IgD-negative memory B cell (primary cell): ENCODE data around the gene MDGA2. TPM values are rescaled to one million over a fixed set of nuclear protein-coding genes. Genes with fewer than 3 reads are reported as not detected.

Experiments used
- H3K27ac Mint-ChIP-seq, 3 donors: one replicate each; pipeline ENCODE4 v1.8.0; 2020 to 2022; ENCODE audit warnings: mild to moderate bottlenecking in 3 of 3, mixed read lengths in 3 of 3, moderate library complexity in 1 of 3
- H3K27me3 Mint-ChIP-seq: one replicate; pipeline ENCODE4 v1.8.0; 2021; ENCODE audit warnings: mixed read lengths
- H3K36me3 Mint-ChIP-seq: one replicate; pipeline ENCODE4 v1.8.0; 2020; ENCODE audit warnings: mild to moderate bottlenecking, mixed read lengths
- H3K4me1 Mint-ChIP-seq, 3 donors: one replicate each; pipeline ENCODE4 v1.8.0; 2020 to 2022; ENCODE audit warnings: mixed read lengths in 3 of 3, mild to moderate bottlenecking in 1 of 3
- H3K4me3 Mint-ChIP-seq, 4 donors: one replicate each; pipeline ENCODE4 v1.8.0; 2020 to 2022; ENCODE audit warnings: mild to moderate bottlenecking in 4 of 4, mixed read lengths in 4 of 4, moderate library complexity in 3 of 4
- H3K9me3 Mint-ChIP-seq, 3 donors: one replicate each; pipeline ENCODE4 v1.8.0; 2020 to 2021; ENCODE audit warnings: mixed read lengths in 3 of 3, mild to moderate bottlenecking in 1 of 3
- polyA plus RNA-seq: library from polyadenylated mRNA; unstranded; fragments of 300-500 nt; fragmentation: Illumina TruSeq; gene quantifications from one replicate; pipeline ENCODE4 v1.2.3, GENCODE V29; 2021

The MDGA2 gene
- polyA plus RNA-seq, result not detected

DNA sequence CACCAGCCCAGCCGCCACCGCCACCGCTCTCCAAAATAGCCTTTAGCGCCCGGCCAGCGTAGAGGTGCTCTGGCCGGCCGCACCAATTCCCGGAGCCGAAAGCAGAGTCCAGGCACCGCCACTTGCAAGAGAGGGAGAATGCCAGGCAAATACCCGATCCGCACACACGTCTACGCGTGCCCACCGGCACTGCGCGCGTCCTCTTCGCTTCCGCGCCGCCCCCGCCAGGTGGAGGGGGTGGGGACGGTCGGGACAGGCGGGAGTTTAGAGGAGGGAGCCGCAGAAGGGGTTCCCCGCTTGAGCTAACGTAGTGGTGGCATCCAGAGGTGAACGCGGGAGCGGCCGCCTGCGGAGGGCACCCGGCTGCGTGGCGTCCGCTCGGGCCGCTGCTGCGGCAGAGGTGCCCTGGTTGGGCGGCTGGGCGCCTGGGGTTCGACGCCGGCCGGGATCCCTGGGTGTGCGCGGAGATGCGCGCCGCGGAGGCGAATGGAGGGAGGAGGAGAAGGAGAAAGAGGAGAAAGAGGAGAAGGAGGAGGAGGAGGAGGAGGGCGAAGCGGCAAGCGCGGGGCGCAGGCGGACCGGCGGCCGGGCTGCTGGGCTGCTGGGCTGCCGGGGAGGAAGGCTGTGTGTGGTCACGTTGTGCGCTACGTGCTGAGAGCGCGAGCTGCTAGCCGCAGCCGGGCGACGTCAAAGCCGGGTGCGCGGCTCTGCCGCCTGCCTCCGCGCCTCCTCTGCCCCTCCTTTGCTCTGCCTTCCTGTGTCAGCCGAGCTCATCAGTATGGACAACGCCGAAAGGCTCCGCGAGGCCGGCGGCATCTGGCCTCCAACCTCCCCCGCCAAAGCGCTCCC is at the start of gene MDGA2:
TSS of gene MDGA2 (minus strand) at position 140 of the 849 bp plus-strand sequence.
- peaks cover 12% of the 10 kb centered on the region for H3K27me3 Mint-ChIP-seq
- no peaks in the 10 kb centered on the region for H3K36me3 Mint-ChIP-seq
- no peaks in the 10 kb centered on the region for H3K4me1 Mint-ChIP-seq
- H3K9me3 Mint-ChIP-seq, result peaks cover 0 to 4% (median 0%) of the 10 kb centered on the region in 3 donors
- H3K4me3 Mint-ChIP-seq, result peak within 1 kb of the TSS in 1 of 4 donors; percentile 81
- no peak within 1 kb of the TSS for H3K27ac Mint-ChIP-seq

DNA sequence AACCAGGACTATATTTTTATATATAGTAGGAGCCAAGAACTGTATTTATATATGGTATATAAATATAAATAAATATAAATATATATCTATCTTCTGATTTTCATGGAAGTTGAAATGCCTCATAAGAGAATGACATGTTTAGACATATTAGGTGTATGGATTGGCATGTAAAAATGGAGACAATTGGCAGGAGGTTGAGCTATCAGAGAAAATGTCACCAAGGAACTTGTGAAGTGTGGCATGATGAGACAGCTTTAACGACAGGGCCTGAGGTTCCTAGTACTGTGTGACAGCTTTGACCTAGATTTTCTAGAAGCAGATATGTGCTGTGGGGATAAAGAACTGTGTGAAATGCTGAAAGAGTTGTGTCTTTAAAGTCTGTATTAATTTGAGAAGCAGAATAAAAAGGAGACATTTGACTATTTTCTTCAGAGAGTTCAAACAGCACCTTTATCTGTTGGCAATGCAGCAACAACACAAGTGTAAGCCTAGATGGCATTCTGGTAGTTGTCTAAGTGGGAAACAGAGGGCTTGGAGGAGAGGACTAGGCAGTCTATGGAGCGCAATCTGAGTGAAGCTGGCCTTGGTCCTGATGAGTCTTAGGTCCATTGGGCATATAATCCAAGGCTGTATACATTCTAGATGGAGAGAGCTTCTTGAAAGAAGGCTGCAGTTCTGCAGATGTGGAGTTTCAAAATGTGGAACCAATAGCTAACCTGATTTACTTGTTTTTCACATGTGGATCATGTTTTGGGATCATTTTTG is 47.7 kb upstream of the MDGA2 start:
- Mint-ChIP-seq H3K4me1 (no peaks in the 10 kb centered on the region), H3K27ac (no peak overlapping the region), H3K9me3 (no peaks in the 10 kb centered on the region), H3K27me3 (no peaks in the 10 kb centered on the region), H3K36me3 (no peaks in the 10 kb centered on the region), H3K4me3 (no peak overlapping the region)

DNA sequence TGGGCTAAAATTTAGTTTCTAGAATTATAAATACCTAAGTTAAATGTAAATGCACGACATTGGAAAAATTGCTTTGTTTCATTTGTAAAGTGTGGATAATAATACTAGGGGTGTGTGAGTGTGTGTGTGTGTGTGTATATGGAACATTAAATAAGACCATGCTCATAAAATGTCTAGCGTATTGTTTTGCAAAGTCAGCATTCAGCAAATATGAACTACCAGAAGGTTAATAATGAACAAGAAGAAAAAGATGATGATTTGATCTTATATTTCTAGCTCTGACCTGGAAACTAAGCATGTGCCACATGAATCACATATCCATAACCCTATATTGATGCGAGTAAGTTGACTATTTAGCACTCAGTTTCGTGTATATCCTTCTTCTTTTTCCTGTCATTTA is 44.9 kb upstream of the MDGA2 start:
- no peaks in the 10 kb centered on the region for H3K4me1 Mint-ChIP-seq
- H3K4me3 Mint-ChIP-seq, result no peak overlapping the region
- peaks cover 0 to 9% (median 4%) of the 10 kb centered on the region in 3 donors for H3K9me3 Mint-ChIP-seq
- H3K27ac Mint-ChIP-seq, result no peak overlapping the region
- H3K27me3 Mint-ChIP-seq, result no peaks in the 10 kb centered on the region
- H3K36me3 Mint-ChIP-seq, result no peaks in the 10 kb centered on the region

DNA sequence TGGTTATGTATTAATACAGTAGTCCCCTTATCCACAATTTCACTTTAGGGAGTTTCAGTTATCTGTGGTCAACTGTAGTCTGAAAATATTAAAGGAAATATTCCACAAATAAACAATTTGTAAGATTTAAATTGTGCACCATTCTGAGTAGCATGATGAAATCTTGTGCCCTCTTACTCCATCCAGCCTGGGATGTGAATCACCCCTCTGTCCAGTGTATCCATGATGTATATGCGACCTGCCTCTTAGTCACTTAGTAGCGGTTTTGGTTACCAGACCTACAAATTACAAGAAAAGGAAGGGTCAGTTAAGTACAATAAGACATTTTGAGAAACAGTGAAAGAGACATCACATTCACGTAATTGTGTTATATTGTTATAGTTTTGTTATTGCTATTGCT is 39.9 kb upstream of the MDGA2 start:
- Mint-ChIP-seq H3K27ac (no peak overlapping the region), H3K27me3 (no peaks in the 10 kb centered on the region), H3K4me3 (no peak overlapping the region), H3K9me3 (peaks cover 0 to 9% (median 5%) of the 10 kb centered on the region in 3 donors), H3K4me1 (no peaks in the 10 kb centered on the region), H3K36me3 (no peaks in the 10 kb centered on the region)

DNA sequence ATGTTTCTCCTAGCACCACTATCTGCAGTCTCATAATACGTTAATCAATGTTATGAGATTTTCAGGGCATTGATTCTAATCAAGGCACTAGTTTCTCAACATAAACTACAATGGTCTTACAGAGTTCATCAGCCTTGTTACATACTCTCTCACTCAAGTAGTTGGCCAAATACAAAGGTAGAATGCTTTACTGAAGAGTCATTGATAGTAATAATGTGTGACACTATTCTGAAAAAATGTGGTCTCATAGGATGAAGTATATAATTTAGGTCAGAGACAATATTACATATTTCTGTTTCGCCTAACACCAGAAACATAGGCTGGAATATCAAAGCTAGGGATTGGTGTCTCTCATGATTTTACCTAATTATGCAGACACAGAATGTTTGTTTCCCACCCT is 35.2 kb upstream of the MDGA2 start:
- H3K9me3 Mint-ChIP-seq, result peaks cover 1 to 8% (median 4%) of the 10 kb centered on the region in 3 donors
- no peaks in the 10 kb centered on the region for H3K4me1 Mint-ChIP-seq
- no peak overlapping the region for H3K27ac Mint-ChIP-seq
- H3K27me3 Mint-ChIP-seq, result no peaks in the 10 kb centered on the region
- no peak overlapping the region for H3K4me3 Mint-ChIP-seq
- no peaks in the 10 kb centered on the region for H3K36me3 Mint-ChIP-seq

DNA sequence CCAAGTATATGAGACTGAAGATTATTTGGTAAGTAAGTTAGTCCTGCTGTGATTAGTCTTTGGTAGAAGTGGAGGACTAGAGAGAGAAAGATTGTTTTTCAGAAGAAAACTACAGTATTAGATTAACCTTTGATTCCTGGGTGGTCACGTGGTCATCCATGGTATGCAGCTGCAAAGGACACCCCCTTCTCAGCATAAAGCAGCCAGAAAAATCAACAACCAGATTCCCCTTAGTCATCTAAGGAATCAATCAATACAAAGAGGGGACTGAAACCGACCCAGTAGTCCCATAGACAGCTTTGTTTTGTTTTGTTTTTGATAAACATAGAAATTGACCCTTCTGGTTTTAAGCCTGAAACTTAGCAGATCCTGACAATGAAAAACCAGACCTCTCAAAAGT is 30.3 kb upstream of the MDGA2 start:
- no peaks in the 10 kb centered on the region for H3K27me3 Mint-ChIP-seq
- no peak overlapping the region for H3K27ac Mint-ChIP-seq
- no peaks in the 10 kb centered on the region for H3K4me1 Mint-ChIP-seq
- H3K4me3 Mint-ChIP-seq, result no peak overlapping the region
- H3K9me3 Mint-ChIP-seq, result peaks cover 0 to 13% (median 4%) of the 10 kb centered on the region in 3 donors
- no peaks in the 10 kb centered on the region for H3K36me3 Mint-ChIP-seq

DNA sequence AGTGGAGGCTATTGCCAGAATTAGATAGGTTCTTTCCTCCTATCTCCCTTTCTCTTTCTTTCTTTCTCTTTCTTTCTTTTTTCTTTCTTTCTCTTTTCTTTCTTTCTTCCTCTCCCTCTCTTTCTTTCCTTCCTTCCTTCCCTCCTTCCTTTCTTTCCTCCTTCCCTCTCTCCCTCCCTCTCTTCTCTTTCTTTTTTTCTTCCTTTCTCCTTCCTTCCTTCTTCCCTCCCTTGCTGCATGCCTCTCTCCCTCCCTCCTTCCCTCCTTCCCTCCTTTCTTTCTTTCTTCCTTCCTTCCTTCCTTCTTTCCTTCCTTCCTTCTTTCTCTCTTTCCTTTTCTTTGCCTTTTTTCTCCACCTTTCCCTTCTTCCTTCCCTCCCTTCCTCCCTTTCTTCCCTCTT is 16.4 kb upstream of the MDGA2 start:
- H3K9me3 Mint-ChIP-seq, result peaks cover 0 to 3% (median 2%) of the 10 kb centered on the region in 3 donors
- H3K27ac Mint-ChIP-seq, result no peak overlapping the region
- H3K4me1 Mint-ChIP-seq, result no peaks in the 10 kb centered on the region
- no peaks in the 10 kb centered on the region for H3K27me3 Mint-ChIP-seq
- no peaks in the 10 kb centered on the region for H3K36me3 Mint-ChIP-seq
- H3K4me3 Mint-ChIP-seq, result no peak overlapping the region

DNA sequence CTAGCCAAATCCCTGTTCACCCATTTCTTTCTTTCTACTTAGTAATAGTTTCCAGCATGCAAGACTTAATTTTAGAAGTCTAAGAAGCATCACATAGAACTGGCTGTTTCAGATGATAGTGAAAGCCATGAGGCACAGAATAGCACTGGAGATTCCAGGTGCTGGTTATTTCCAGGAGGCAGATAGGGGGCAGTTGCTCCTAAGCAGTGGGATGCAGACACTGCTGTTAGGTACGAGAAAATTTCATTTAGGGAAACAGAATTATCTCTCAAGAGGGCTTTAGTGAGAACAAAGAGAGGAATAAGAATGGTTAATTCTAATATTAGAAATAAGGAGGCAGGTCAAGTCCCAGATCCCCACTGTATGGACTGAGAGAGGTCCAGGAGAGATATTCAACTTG is 3.6 kb upstream of the MDGA2 start:
- H3K9me3 Mint-ChIP-seq, result no peaks in the 10 kb centered on the region
- H3K27ac Mint-ChIP-seq, result peak overlapping the region in 1 of 3 donors; percentile 39
- no peak overlapping the region for H3K4me3 Mint-ChIP-seq
- H3K4me1 Mint-ChIP-seq, result no peaks in the 10 kb centered on the region
- peaks cover 9% of the 10 kb centered on the region for H3K27me3 Mint-ChIP-seq
- H3K36me3 Mint-ChIP-seq, result no peaks in the 10 kb centered on the region

DNA sequence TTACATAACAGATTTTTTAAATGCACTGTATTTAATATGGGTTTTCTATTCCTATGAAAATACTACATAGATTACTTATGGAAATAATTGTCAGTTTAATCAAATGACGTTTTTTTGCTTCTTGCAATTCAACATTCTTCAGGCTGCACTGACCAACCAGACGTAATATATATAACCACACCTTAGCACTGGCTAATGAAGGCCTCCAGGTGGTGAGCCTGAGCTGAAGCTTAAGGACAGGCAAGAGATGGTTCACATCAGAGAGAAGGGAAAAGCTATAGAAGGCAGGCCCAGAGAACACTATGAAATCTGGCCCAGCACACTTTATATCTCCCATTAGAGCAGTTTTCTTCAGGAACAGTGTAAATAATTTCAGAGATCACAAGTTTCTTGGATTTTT is 2.8 kb upstream of the MDGA2 start:
- H3K4me3 Mint-ChIP-seq, result no peak overlapping the region
- H3K4me1 Mint-ChIP-seq, result no peaks in the 10 kb centered on the region
- peaks cover 12% of the 10 kb centered on the region for H3K27me3 Mint-ChIP-seq
- H3K9me3 Mint-ChIP-seq, result peaks cover 0 to 3% (median 0%) of the 10 kb centered on the region in 3 donors
- H3K36me3 Mint-ChIP-seq, result no peaks in the 10 kb centered on the region
- H3K27ac Mint-ChIP-seq, result no peak overlapping the region

DNA sequence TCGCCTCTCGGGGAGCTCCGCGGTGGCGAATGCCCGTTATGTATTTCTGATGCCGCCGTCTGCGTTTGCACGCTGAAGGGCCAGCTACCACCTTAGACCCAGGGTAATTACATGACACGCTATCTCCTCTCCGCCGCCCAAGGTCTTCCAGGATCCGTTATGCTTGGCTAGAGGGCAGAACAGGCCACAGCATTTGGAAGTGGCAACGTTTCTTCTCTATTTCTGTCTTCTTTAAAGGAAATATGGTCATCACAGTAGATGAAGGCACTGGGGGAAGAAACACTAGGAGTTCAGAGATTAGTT is 861 bp upstream of the MDGA2 start:
- Mint-ChIP-seq H3K27me3 (peaks cover 12% of the 10 kb centered on the region), H3K27ac (no peak overlapping the region), H3K36me3 (no peaks in the 10 kb centered on the region), H3K9me3 (peaks cover 0 to 4% (median 0%) of the 10 kb centered on the region in 3 donors), H3K4me1 (no peaks in the 10 kb centered on the region), H3K4me3 (peak overlapping the region in 1 of 4 donors; percentile 81)

DNA sequence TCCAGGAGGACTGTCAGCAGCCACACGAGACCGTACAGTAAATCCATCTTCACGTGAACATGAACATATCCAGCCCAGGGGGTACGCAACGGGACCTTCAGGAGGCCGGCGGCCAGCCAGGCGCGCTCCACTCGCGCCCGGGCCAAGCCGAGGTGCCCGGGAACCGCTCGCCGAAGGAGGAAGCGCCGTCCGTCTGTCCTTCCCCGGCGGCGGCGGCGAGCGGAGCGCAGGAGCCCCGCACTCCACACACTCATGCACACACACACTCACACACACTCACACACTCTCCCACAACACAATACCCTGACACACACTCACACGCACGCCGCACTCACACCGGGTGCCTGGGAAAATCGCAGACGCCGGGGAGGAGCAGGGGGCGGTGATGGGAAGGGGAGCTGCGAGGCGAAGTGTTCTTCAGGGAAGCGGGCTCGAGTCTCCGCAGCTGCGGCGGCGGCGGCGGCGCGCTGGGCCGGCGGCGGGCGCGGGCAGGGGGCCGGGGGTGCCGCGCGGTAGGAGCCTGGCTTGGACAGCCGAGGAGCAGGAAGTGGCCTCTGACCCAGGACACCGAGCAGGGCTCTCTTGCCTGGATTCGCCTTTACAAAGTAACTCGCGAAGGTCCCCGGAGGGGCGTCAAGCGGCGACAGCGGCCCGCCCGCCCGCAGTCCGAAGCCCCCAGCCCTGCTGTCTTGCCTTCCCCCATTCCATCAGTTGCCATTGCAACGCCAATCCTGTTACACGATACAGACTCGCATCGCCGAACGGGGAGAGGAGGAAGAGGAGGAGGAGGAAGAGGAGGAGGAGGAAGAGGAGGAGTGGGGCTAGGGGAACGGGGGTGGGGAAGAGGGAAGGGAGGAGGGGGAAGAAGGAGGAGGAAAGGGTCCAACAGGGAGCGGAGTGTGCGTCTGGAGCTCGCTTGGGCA is 601 bp downstream of the MDGA2 start:
- H3K27ac Mint-ChIP-seq, result no peak overlapping the region
- H3K4me3 Mint-ChIP-seq, result no peak overlapping the region
- peaks cover 12% of the 10 kb centered on the region for H3K27me3 Mint-ChIP-seq
- H3K4me1 Mint-ChIP-seq, result no peaks in the 10 kb centered on the region
- no peaks in the 10 kb centered on the region for H3K36me3 Mint-ChIP-seq
- H3K9me3 Mint-ChIP-seq, result peaks cover 0 to 4% (median 0%) of the 10 kb centered on the region in 3 donors

DNA sequence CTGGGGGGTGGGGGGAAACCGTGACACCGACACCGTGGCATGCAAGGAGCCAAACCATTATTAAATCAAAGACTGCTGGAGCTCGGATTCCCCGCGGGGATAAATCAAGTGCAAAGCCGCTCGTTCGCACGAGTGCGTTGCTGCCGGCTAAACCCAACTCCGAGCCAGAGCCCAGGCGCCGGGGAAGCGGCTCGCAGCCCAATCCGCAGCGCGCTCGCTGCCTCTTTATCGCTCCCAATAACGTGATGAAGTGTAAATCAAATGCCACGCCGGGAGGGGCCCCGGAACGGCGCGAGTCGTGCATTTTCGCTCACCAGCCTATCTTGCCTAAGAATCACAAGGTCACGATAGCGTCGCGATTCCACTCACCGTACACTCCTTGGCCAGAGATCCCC is 1.3 kb downstream of the MDGA2 start:
- H3K36me3 Mint-ChIP-seq, result no peaks in the 10 kb centered on the region
- no peak overlapping the region for H3K4me3 Mint-ChIP-seq
- no peaks in the 10 kb centered on the region for H3K4me1 Mint-ChIP-seq
- H3K27me3 Mint-ChIP-seq, result peaks cover 12% of the 10 kb centered on the region
- H3K27ac Mint-ChIP-seq, result no peak overlapping the region
- H3K9me3 Mint-ChIP-seq, result peaks cover 0 to 4% (median 0%) of the 10 kb centered on the region in 3 donors

DNA sequence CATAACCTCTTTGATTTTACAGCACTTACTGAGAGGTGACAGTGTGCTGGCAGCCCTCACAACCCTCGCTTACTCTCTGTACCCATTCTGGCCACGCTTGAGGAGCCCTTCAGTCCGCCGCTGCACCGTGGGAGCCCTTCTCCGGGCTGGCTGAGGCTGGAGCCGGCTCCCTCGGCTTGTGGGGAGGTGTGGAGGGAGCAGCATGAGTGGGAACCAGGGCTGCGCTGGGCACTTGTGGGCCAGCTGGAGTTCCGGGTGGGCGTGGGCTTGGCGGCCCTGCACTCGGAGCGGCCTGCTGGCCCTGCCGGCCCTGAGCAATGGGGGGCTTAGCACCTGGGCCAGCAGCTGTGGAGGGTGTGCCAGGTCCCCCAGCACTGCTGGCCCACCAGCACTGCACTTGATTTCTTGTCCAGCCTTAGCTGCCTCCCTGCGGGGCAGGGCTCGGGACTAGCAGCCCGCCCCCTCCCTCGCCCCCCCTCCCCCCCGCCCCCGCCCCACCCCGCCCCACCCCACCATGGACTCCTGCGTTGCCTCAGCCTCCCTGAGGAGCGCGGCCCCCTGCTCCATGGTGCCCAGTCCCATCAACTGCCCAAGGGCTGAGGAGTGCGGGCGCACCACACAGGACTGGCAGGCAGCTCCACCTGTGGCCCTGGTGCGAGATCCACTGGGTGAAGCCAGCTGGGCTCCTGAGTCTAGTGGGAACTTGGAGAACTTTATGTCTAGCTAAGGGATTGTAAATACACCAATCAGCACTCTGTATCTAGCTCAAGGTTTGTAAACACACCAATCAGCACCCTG is 9.9 kb downstream of the MDGA2 start:
- no peaks in the 10 kb centered on the region for H3K36me3 Mint-ChIP-seq
- no peaks in the 10 kb centered on the region for H3K9me3 Mint-ChIP-seq
- H3K27me3 Mint-ChIP-seq, result no peaks in the 10 kb centered on the region
- H3K4me3 Mint-ChIP-seq, result no peak overlapping the region
- no peak overlapping the region for H3K27ac Mint-ChIP-seq
- H3K4me1 Mint-ChIP-seq, result no peaks in the 10 kb centered on the region

DNA sequence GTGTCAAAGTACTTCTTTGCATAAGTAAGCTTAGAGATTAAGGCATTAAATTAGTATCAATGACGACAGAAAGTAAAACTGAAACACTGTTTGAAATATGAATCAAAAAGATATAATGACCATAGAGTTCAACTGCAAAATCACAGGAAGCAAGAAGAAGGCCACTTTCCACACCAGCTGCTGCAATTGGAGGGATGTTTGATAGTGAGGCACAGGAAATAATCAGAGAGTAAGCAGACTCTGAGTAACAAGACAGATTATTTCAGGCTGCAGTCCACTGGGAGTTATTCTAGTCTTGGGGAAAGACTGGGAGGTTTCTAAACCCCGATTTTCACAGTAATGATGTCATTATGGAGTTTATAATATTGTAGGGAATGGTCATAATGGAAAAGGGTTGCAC is 12.9 kb downstream of the MDGA2 start:
- no peaks in the 10 kb centered on the region for H3K36me3 Mint-ChIP-seq
- no peaks in the 10 kb centered on the region for H3K27me3 Mint-ChIP-seq
- H3K4me3 Mint-ChIP-seq, result no peak overlapping the region
- no peak overlapping the region for H3K27ac Mint-ChIP-seq
- no peaks in the 10 kb centered on the region for H3K9me3 Mint-ChIP-seq
- H3K4me1 Mint-ChIP-seq, result no peaks in the 10 kb centered on the region
